HAP-1 (cell line): ENCODE data around the gene NPC1.

ENCODE experiments used
- DNase-seq, 2 experiments: peaks; one replicate each; pipeline ENCODE4 v3.0.0-alpha.2; 2016 to 2020; ENCODE audit warnings: low spot score in 2 of 2
- H3K27me3 ChIP-seq: fragments of 250-450 bp; sonication (Bioruptor Pico); 2 replicates; pipeline ENCODE4 v1.5.1; 2020; ENCODE audit warnings: low read depth, mild to moderate bottlenecking, moderate library complexity
- H3K36me3 ChIP-seq: fragments of 250-450 bp; sonication (Bioruptor Pico); replicated peaks from 2 replicates; pipeline ENCODE4 v1.5.1; 2020; ENCODE audit warnings: mild to moderate bottlenecking
- H3K4me1 ChIP-seq: fragments of 250-450 bp; sonication (Bioruptor Pico); 2 replicates; pipeline ENCODE4 v1.5.1; 2020; ENCODE audit warnings: mild to moderate bottlenecking
- H3K4me3 ChIP-seq: fragments of 250-450 bp; sonication (Bioruptor Pico); 2 replicates; pipeline ENCODE4 v1.5.1; 2020; ENCODE audit warnings: mild to moderate bottlenecking, moderate library complexity
- H3K9me3 ChIP-seq: fragments of 250-450 bp; sonication (Bioruptor Pico); 2 replicates; pipeline ENCODE4 v1.5.1; 2020; ENCODE audit warnings: mild to moderate bottlenecking, moderate library complexity
- in situ Hi-C: fragments of 300-500 bp; cut with MboI; formaldehyde crosslinking; loops from 3 replicates; pipeline ENCODE4 v1.14.3; 2020; ENCODE audit warnings: low sequenced_read_pairs, inconsistent platforms, mixed read lengths

NPC1 gene

GRCh38 chr18:23484561-23485182, 101.6 kb downstream of the NPC1 start:
- Histone ChIP-seq H3K4me1 (peaks cover 4% of the 10 kb centered on the region; the same call in 1 of the 2 replicates), H3K9me3 (no peaks in the 10 kb centered on the region), H3K36me3 (peaks cover 21% of the 10 kb centered on the region), H3K4me3 (no peak overlapping the region), H3K27me3 (no peaks in the 10 kb centered on the region)
- DNase-seq: no peak
- in situ Hi-C loops: no loop called here
